Transverse colon (tissue), 3 donors: ENCODE results near the gene HDAC9.

Source experiments
- CTCF ChIP-seq, 5 experiments: fragments of 200-600 bp in 3 of 5; fragments of 450-650 bp in 2 of 5; sonication (generic) in 3 of 5; IDR thresholded peaks; 1 replicate in 2 of 5; 2 replicates in 3 of 5; pipeline ENCODE4 v1.5.1; 2016 to 2017; ENCODE audit warnings: antibody characterized with exemption in 5 of 5, inconsistent platforms in 3 of 5, mild to moderate bottlenecking in 2 of 5, moderate library complexity in 1 of 5
- POLR2A ChIP-seq: fragments of 450-650 bp; IDR thresholded peaks from one replicate; pipeline ENCODE4 v1.6.1; 2016; ENCODE audit warnings: antibody characterized with exemption, mild to moderate bottlenecking, moderate library complexity

GRCh38 chr7:18532813-18533212 lies 37.3 kb downstream of the HDAC9 start:
- no peak for TF ChIP-seq POLR2A
- no peak for TF ChIP-seq CTCF (IDR thresholded peaks at IDR 0.05)
